ENCODE data around the gene BTBD9. TPM values are rescaled to one million over a fixed set of nuclear protein-coding genes. Genes with fewer than 3 reads are reported as not detected.

Gene BTBD9
- total and polyA plus RNA-seq, 4 experiments from 2014 or later: 5.2 to 40.4 (median 32.3) TPM

- no peaks in the 10 kb centered on the region for H3K27me3 ChIP-seq (ENCODE audit: insufficient read depth, low read length)
- no peaks in the 10 kb centered on the region for H3K9me3 ChIP-seq (ENCODE audit: control insufficient read depth in 1 of 2, low read length in 2 of 2)
- POLR2A ChIA-PET (ENCODE audit: partially characterized antibody): no interaction called here
- no peak overlapping the region for H3K4me3 Mint-ChIP-seq
- no peaks in the 10 kb centered on the region for H3K9me3 Mint-ChIP-seq
- no peaks in the 10 kb centered on the region for H3K36me3 ChIP-seq (ENCODE audit: insufficient read depth, low read length)
- H3K4me1 ChIP-seq (ENCODE audit: insufficient read depth, low read length): no peaks in the 10 kb centered on the region
- no peak overlapping the region for H3K4me3 ChIP-seq (ENCODE audit: low read length in 2 of 2)
- peaks cover 9 to 29% (median 13%) of the 10 kb centered on the region in 4 donors for H3K4me1 Mint-ChIP-seq
- no peak overlapping the region for H3K27ac ChIP-seq (ENCODE audit: low read depth, low read length)
- no peak overlapping the region for H3K27ac Mint-ChIP-seq
- CTCF ChIA-PET (ENCODE audit: partially characterized antibody): no interaction called here
- H3K27me3 Mint-ChIP-seq: no peaks in the 10 kb centered on the region
- H3K36me3 Mint-ChIP-seq: no peaks in the 10 kb centered on the region
- intact Hi-C loops (cut with micrococcal nuclease): no loop called here
- DNase-seq: no peak
Observed at GRCh38 chr6:38617856-38618255, 21.9 kb downstream of the BTBD9 start.

- H3K36me3 ChIP-seq (ENCODE audit: insufficient read depth, low read length): no peaks in the 10 kb centered on the region
- H3K4me1 ChIP-seq (ENCODE audit: insufficient read depth, low read length): no peaks in the 10 kb centered on the region
- ChIA-PET POLR2A (ENCODE audit: partially characterized antibody) (no interaction called here), CTCF (ENCODE audit: partially characterized antibody) (interaction anchor here (0.9 kb wide), 1 partner anchor 12 kb away, joined by 3 read pairs; no protein-coding TSS in a partner anchor)
- DNase-seq: no peak
- no peak overlapping the region for H3K4me3 Mint-ChIP-seq
- no peaks in the 10 kb centered on the region for H3K27me3 ChIP-seq (ENCODE audit: insufficient read depth, low read length)
- no peak overlapping the region for H3K4me3 ChIP-seq (ENCODE audit: low read length in 2 of 2)
- H3K27ac Mint-ChIP-seq: no peak overlapping the region
- intact Hi-C loops (cut with micrococcal nuclease): no loop called here
- H3K9me3 Mint-ChIP-seq: no peaks in the 10 kb centered on the region
- H3K9me3 ChIP-seq (ENCODE audit: control insufficient read depth in 1 of 2, low read length in 2 of 2): no peaks in the 10 kb centered on the region
- no peaks in the 10 kb centered on the region for H3K36me3 Mint-ChIP-seq
- no peaks in the 10 kb centered on the region for H3K27me3 Mint-ChIP-seq
- H3K27ac ChIP-seq (ENCODE audit: low read depth, low read length): no peak overlapping the region
- peaks cover 17 to 26% (median 19%) of the 10 kb centered on the region in 4 donors for H3K4me1 Mint-ChIP-seq
Observed at GRCh38 chr6:38612143-38612965, 27.4 kb downstream of the BTBD9 start.

- H3K27ac Mint-ChIP-seq: no peak overlapping the region
- no peaks in the 10 kb centered on the region for H3K4me1 ChIP-seq (ENCODE audit: insufficient read depth, low read length)
- H3K9me3 ChIP-seq (ENCODE audit: control insufficient read depth in 1 of 2, low read length in 2 of 2): no peaks in the 10 kb centered on the region
- H3K4me3 Mint-ChIP-seq: no peak overlapping the region
- H3K27me3 ChIP-seq (ENCODE audit: insufficient read depth, low read length): no peaks in the 10 kb centered on the region
- H3K4me3 ChIP-seq (ENCODE audit: low read length in 2 of 2): no peak overlapping the region
- intact Hi-C loops (cut with micrococcal nuclease): no loop called here
- H3K9me3 Mint-ChIP-seq: no peaks in the 10 kb centered on the region
- H3K27me3 Mint-ChIP-seq: no peaks in the 10 kb centered on the region
- peaks cover 3 to 4% of the 10 kb centered on the region in 2 donors for H3K36me3 Mint-ChIP-seq
- H3K36me3 ChIP-seq (ENCODE audit: insufficient read depth, low read length): no peaks in the 10 kb centered on the region
- peaks cover 16 to 20% (median 19%) of the 10 kb centered on the region in 4 donors for H3K4me1 Mint-ChIP-seq
- ChIA-PET POLR2A (ENCODE audit: partially characterized antibody) (no interaction called here), CTCF (ENCODE audit: partially characterized antibody) (interaction anchor here (0.7 kb wide), 1 partner anchor 25 kb away, joined by 3 read pairs; no protein-coding TSS in a partner anchor)
- no peak for DNase-seq
- no peak overlapping the region for H3K27ac ChIP-seq (ENCODE audit: low read depth, low read length)
Observed at GRCh38 chr6:38610050-38610625, 29.6 kb downstream of the BTBD9 start.

- H3K27ac Mint-ChIP-seq: no peak overlapping the region
- no peak for DNase-seq
Observed at GRCh38 chr6:38604700-38605099, 35.0 kb downstream of the BTBD9 start.

GRCh38 chr6:38603966-38604365 is 35.8 kb downstream of the BTBD9 start:
- H3K4me1 Mint-ChIP-seq: peaks cover 4 to 21% (median 11%) of the 10 kb centered on the region in 4 donors
- no peaks in the 10 kb centered on the region for H3K27me3 Mint-ChIP-seq
- no peak overlapping the region for H3K27ac Mint-ChIP-seq
- Histone ChIP-seq H3K36me3 (ENCODE audit: insufficient read depth, low read length) (no peaks in the 10 kb centered on the region), H3K9me3 (ENCODE audit: control insufficient read depth in 1 of 2, low read length in 2 of 2) (no peaks in the 10 kb centered on the region), H3K4me1 (ENCODE audit: insufficient read depth, low read length) (no peaks in the 10 kb centered on the region), H3K27me3 (ENCODE audit: insufficient read depth, low read length) (no peaks in the 10 kb centered on the region), H3K4me3 (ENCODE audit: low read length in 2 of 2) (no peak overlapping the region), H3K27ac (ENCODE audit: low read depth, low read length) (no peak overlapping the region)
- ChIA-PET POLR2A (ENCODE audit: partially characterized antibody) (no interaction called here), CTCF (ENCODE audit: partially characterized antibody) (no interaction called here)
- peaks cover 3 to 7% of the 10 kb centered on the region in 2 donors for H3K36me3 Mint-ChIP-seq
- no peak for DNase-seq
- intact Hi-C loops (cut with micrococcal nuclease): no loop called here
- no peak overlapping the region for H3K4me3 Mint-ChIP-seq
- no peaks in the 10 kb centered on the region for H3K9me3 Mint-ChIP-seq

More at GRCh38 chr6:38604700-38605099, 35.0 kb downstream of the BTBD9 start:
- Mint-ChIP-seq H3K27me3 (no peaks in the 10 kb centered on the region), H3K4me1 (peaks cover 4 to 21% (median 12%) of the 10 kb centered on the region in 4 donors), H3K36me3 (peaks cover 3 to 5% of the 10 kb centered on the region in 2 donors), H3K4me3 (no peak overlapping the region), H3K9me3 (no peaks in the 10 kb centered on the region)
- no peaks in the 10 kb centered on the region for H3K36me3 ChIP-seq (ENCODE audit: insufficient read depth, low read length)
- H3K4me3 ChIP-seq (ENCODE audit: low read length in 2 of 2): no peak overlapping the region
- intact Hi-C loops (cut with micrococcal nuclease): no loop called here
- H3K27me3 ChIP-seq (ENCODE audit: insufficient read depth, low read length): no peaks in the 10 kb centered on the region
- ChIA-PET CTCF (ENCODE audit: partially characterized antibody) (no interaction called here), POLR2A (ENCODE audit: partially characterized antibody) (no interaction called here)
- H3K9me3 ChIP-seq (ENCODE audit: control insufficient read depth in 1 of 2, low read length in 2 of 2): no peaks in the 10 kb centered on the region
- H3K4me1 ChIP-seq (ENCODE audit: insufficient read depth, low read length): no peaks in the 10 kb centered on the region
- no peak overlapping the region for H3K27ac ChIP-seq (ENCODE audit: low read depth, low read length)

- POLR2A ChIA-PET (ENCODE audit: partially characterized antibody): no interaction called here
- CTCF ChIA-PET (ENCODE audit: partially characterized antibody): no interaction called here
- Mint-ChIP-seq H3K27ac (no peak overlapping the region), H3K9me3 (no peaks in the 10 kb centered on the region), H3K4me1 (peaks cover 4 to 21% (median 9%) of the 10 kb centered on the region in 4 donors), H3K27me3 (no peaks in the 10 kb centered on the region), H3K4me3 (no peak overlapping the region), H3K36me3 (peaks cover 3 to 7% of the 10 kb centered on the region in 2 donors)
- Histone ChIP-seq H3K4me3 (ENCODE audit: low read length in 2 of 2) (no peak overlapping the region), H3K4me1 (ENCODE audit: insufficient read depth, low read length) (no peaks in the 10 kb centered on the region), H3K36me3 (ENCODE audit: insufficient read depth, low read length) (no peaks in the 10 kb centered on the region), H3K9me3 (ENCODE audit: control insufficient read depth in 1 of 2, low read length in 2 of 2) (no peaks in the 10 kb centered on the region), H3K27me3 (ENCODE audit: insufficient read depth, low read length) (no peaks in the 10 kb centered on the region), H3K27ac (ENCODE audit: low read depth, low read length) (no peak overlapping the region)
- no peak for DNase-seq
- intact Hi-C loops (cut with micrococcal nuclease): no loop called here
Observed at GRCh38 chr6:38603496-38603895, 36.2 kb downstream of the BTBD9 start.

- H3K9me3 Mint-ChIP-seq: no peaks in the 10 kb centered on the region
- H3K9me3 ChIP-seq (ENCODE audit: control insufficient read depth in 1 of 2, low read length in 2 of 2): no peaks in the 10 kb centered on the region
- H3K27me3 ChIP-seq (ENCODE audit: insufficient read depth, low read length): no peaks in the 10 kb centered on the region
- intact Hi-C loops (cut with micrococcal nuclease): no loop called here
- no peaks in the 10 kb centered on the region for H3K4me1 ChIP-seq (ENCODE audit: insufficient read depth, low read length)
- H3K27ac Mint-ChIP-seq: no peak overlapping the region
- no peak overlapping the region for H3K4me3 Mint-ChIP-seq
- H3K27ac ChIP-seq (ENCODE audit: low read depth, low read length): no peak overlapping the region
- ChIA-PET CTCF (ENCODE audit: partially characterized antibody) (interaction anchor here (2.0 kb wide), 1 partner anchor 10 kb away, joined by 4 read pairs; no protein-coding TSS in a partner anchor), POLR2A (ENCODE audit: partially characterized antibody) (no interaction called here)
- H3K36me3 ChIP-seq (ENCODE audit: insufficient read depth, low read length): no peaks in the 10 kb centered on the region
- peaks cover 25 to 27% of the 10 kb centered on the region in 2 donors for H3K36me3 Mint-ChIP-seq
- no peak for DNase-seq
- no peak overlapping the region for H3K4me3 ChIP-seq (ENCODE audit: low read length in 2 of 2)
- no peaks in the 10 kb centered on the region for H3K27me3 Mint-ChIP-seq
- peaks cover 2 to 21% (median 6%) of the 10 kb centered on the region in 4 donors for H3K4me1 Mint-ChIP-seq
Observed at GRCh38 chr6:38599966-38600550, 39.7 kb downstream of the BTBD9 start.

Measured in CD4-positive, alpha-beta memory T cell (primary cell).